ENCODE data around the gene ARHGEF26.

Gene ARHGEF26

GRCh38 chr3:154119951-154120350 is 1.2 kb upstream of the ARHGEF26 start:
- DNase-seq (ENCODE audit: low spot score): no peak

DNA sequence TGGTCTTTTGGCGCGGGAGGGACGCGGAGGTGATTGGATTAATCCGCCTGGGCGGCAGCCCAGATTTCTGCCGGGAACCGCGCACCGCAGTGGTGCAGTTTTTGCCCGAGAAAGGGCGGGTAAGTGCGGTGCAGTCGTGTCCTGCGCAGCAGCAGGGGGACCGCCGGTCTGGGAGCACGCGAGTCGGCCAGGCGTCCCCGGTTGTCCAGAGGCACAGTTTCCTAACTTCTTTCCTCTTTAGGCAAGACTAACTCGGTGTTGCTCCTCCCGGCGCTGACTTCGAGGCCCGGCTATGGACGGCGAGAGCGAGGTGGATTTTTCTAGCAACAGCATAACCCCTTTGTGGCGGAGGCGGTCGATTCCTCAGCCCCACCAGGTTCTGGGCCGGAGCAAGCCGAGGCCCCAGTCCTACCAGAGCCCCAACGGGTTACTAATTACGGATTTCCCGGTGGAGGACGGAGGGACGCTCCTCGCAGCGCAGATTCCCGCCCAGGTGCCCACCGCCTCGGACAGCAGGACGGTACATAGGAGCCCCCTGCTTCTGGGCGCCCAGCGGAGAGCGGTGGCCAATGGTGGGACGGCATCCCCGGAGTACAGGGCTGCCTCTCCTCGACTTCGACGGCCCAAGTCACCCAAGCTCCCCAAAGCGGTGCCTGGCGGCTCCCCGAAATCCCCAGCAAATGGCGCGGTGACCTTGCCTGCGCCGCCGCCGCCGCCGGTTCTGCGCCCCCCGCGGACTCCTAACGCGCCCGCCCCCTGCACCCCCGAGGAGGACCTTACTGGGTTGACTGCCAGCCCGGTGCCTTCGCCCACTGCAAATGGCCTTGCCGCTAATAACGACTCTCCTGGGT is 736 bp downstream of the ARHGEF26 start:
- DNase-seq (ENCODE audit: low spot score): no peak

- DNase-seq (ENCODE audit: low spot score): no peak
These were observed 1.3 kb downstream of the ARHGEF26 start for GRCh38 chr3:154122552-154122911.

DNA sequence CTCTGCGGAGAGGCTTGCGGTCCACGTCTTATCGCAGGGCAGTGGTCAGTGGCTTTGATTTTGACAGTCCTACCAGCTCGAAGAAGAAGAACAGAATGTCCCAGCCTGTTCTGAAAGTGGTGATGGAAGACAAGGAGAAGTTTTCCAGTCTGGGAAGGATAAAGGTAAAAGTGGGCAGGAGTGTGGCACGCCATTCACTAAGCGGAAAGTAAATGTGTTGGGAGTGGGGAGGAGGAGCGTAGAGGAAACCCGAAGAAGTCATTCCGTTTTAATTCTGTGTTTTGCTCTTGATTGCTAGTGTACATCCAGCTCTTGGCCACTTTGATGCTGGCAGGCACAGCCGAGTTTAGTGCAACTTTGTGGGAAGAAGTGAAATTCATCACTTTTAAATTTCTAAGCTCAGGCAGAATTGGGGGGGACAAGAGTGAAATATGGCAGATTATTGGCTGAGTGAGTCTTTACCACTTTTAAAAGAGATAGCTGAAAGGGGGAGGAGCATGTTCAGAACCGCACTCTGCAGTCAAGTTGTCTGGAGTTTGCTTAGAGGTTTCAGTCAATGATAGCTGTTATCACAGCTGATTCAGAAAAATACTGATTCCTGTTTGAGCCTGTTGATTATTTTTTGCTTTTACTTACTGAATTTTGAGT is 1.8 kb downstream of the ARHGEF26 start:
- DNase-seq (ENCODE audit: low spot score): no peak

DNA sequence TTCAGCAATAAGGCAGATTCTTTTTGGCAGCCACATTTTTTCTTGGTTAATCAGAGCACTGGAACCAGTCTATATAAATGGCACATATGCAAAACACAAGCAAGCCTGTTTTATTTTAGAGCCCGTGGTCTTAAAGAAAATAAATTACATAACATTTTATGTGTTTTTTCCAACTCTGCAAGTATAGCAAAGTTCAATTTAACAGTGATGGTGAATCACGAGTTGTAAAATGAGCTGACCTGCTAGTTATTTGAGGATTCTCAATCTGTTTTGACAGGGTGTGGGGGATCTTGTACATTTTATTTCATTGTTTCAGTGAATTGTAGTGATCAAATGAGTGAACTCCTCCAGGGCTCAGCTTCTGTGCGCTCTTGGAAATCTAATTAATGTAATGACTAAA is 2.7 kb downstream of the ARHGEF26 start:
- no peak for DNase-seq (ENCODE audit: low spot score)

- DNase-seq (ENCODE audit: low spot score): no peak
These were observed 4.3 kb downstream of the ARHGEF26 start for GRCh38 chr3:154125378-154126030.

DNA sequence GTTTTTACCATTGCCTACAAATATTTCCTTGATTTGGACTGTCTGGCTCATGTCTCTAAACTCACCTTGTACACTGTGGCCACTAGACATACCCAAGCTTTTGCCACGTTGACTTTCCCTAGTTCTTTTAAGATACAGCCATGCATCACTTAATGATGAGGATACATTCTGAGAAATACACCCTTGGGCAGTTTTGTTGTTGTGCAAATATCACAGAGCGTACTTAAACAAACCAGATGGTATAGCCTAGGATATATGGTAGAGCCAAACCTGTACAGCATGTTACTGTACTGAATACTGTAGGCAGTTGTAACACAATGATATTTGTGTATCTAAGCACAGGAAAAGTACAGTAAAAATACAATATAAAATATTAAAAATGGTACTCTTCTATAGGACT is 5.5 kb downstream of the ARHGEF26 start:
- no peak for DNase-seq (ENCODE audit: low spot score)

GRCh38 chr3:154129625-154130024 is 8.4 kb downstream of the ARHGEF26 start:
- DNase-seq (ENCODE audit: low spot score): no peak

- DNase-seq (ENCODE audit: low spot score): no peak
These were observed 9.3 kb downstream of the ARHGEF26 start for GRCh38 chr3:154130540-154130939.

DNA sequence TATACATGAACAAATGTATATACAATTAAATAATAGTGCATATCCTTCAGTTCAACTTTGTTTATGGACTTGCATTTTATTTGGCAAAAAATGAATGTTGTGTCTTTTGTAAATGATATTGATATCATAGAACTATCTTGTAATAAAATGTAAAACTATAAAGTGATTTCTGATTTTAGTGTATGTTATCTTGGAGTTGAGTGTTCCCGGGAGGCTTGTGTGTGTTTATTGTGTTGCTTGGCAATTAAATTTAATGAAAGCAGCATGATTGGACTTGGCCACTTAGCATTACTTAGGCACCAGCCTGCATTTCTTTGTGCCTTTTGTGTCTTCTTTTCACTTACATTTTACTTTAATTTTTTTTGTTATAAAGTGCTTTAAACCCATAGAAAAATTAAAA is 10.6 kb downstream of the ARHGEF26 start:
- no peak for DNase-seq (ENCODE audit: low spot score)

GRCh38 chr3:154132777-154133375 is 11.7 kb downstream of the ARHGEF26 start:
- DNase-seq (ENCODE audit: low spot score): no peak

DNA sequence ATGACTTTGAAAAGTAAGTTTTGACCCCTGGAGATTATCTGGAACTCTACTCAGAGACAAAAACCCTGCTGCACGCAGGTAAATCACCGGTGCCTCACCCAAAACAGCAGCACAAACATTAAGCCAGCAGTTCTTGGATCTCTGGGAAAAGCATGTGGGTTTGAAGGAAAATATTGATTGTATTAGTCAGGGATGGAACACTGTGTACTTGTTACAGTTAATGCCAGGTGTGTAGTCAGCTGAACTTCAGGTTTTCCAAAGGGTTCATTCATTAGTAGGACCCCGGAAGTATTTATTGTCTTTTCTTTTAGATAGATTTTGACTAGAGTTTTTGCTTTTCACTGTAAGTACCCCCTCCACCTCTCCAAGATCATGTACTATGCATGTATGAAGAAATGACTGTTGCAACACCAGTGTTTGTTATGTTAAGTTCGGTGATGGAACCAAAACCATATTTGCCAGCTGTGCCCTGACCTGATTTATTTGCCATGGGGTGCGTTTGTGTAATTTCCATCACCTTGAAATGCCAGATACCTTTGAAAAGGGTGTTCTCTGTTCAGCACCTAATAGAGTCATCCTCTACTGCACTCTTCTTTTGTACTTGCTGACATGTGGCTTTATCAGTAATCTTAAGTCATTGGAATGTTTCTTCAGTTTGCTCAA is 14.5 kb downstream of the ARHGEF26 start:
- DNase-seq (ENCODE audit: low spot score): no peak

DNA sequence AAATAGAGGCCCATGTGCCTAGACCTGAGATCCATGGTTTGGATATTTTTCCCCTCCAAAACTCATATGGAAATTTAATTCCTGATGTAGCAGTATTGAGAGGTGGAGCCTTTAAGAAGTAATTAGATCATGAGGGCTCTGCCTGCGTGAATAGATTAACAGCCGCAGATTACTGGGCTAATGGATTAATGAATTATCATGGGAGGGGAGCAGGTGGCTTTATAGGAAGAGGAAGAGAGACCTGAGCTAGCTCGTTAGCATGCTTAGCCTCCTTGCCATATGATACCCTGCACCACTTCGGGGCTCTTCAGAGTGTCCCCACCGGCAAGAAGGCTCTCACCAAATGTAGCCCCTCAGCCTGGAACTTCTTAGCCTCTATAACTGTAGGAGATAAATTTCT is 15.8 kb downstream of the ARHGEF26 start:
- no peak for DNase-seq (ENCODE audit: low spot score)

DNA sequence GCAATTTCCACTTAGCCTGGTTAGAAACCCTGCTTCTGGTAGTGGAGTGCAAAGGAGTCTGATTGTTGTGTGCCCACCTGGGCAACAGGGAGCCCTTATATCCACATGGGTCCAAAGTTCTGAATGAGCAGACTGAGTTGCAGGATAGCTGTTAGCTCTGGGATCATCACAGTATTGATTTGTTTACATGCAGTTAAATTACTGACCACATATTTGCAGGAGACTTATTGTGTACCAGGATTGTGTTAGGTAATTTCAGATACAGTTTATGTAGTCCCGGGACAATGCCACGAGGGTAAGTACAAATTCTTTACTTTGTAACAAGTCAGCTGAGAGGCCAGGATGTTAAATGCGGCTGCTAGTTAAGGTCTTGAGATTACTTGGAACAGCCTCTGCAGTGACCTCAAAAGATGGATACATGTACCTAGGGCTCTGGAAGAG is 18.8 kb downstream of the ARHGEF26 start:
- no peak for DNase-seq (ENCODE audit: low spot score)

DNA sequence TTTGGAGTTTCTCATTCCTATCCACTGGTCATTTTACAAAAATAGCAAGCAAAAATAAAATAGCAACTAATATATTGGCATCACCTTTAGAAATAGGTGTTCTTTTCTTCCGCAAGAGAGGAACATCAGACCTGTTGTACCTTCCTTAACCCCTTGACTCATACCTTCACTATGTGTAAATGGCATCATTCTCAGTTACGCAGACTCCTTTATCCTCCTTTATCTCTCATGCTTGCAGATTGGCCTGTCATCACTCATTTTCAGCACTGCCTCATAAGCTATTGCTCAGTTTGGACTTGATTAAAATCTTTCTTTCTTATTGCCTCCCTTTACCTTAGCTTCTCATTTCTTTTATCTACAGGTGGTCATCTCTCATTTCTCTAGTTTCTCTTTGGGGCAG is 21.4 kb downstream of the ARHGEF26 start:
- DNase-seq (ENCODE audit: low spot score): no peak

DNA sequence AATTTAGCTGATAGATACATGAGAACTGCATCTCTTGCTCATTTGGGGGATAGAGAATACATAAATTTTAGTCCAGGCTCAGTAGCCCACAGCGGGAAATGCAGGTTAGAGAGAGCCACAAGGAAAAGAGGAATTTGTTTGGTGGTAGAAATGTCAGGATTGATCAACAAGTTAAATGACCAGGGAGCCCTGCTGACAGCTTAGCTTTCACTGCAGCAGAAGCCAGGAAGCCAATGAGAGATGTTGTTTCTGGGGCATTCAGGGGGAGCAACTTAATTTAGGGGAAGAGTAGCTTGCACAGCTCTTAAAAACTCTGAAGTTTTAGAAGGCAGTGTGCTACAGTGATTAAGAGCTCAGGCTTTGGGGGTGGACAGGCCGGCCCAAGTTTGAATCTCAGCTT is 22.7 kb downstream of the ARHGEF26 start:
- no peak for DNase-seq (ENCODE audit: low spot score)

- DNase-seq (ENCODE audit: low spot score): no peak
These were observed 23.8 kb downstream of the ARHGEF26 start for GRCh38 chr3:154144825-154145465.

GRCh38 chr3:154148541-154148940 is 27.4 kb downstream of the ARHGEF26 start:
- no peak for DNase-seq (ENCODE audit: low spot score)

DNA sequence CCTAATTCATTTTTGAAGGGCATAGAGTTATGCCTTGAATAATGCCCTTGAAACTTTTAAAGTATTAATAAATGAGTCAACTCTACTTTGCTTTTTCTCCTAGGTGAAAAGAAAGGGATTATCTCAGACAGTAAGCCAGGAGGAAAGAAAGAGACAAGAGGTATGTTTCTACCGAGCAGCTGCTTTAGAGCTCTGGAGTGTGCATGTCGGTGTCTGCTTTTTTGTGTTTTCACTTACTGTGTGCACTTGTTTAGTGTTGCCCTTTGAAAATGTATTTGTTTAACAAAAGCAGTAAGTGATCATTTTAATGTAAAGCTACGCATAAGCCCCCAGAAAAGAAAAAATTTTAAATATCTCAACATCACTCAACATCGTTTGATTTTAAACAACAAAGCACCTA is 28.1 kb downstream of the ARHGEF26 start:
- DNase-seq (ENCODE audit: low spot score): no peak

GRCh38 chr3:154151969-154152368 is 30.8 kb downstream of the ARHGEF26 start:
- DNase-seq (ENCODE audit: low spot score): no peak

DNA sequence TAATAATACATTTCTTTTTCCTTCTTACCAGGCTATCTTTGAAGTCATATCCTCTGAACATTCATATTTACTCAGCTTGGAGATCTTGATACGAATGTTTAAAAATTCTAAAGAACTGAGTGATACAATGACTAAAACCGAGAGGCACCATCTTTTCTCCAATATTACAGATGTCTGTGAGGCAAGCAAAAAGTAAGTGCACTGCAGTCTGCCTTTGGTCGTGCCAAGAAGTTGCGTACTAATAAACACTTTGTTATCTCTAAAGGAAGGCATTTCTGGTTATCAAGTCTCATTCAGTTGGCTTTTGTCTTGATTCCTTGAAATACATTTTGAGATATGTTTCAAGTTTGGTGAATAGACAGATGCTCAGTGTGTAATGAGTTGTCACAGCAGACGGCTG is 31.6 kb downstream of the ARHGEF26 start:
- no peak for DNase-seq (ENCODE audit: low spot score)

GRCh38 chr3:154156530-154156929 is 35.3 kb downstream of the ARHGEF26 start:
- DNase-seq (ENCODE audit: low spot score): no peak
